Measurements from ENCODE around the gene DIAPH3.

Gene DIAPH3

DNA sequence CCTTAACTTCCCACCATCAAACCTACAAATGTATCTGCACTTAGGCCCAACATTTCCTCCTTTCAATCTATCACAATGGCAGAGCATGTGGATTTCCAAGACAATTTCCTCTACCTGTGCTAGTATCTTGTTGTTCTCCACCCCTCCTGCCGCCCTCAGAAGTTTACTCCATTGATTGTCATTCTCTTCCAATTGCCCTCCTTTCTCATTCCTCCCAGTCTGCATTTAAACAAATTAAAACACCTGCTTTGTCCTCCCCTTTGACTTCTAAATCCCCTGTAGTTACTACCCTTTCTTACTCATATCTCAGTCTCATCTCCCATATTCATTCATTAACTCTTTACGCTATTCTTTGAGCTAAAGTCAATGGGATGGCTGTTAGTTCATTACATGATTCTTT lies 370.6 kb downstream of the DIAPH3 start:
- Histone ChIP-seq H3K4me1 (ENCODE audit: control insufficient read depth, insufficient read depth, low read length) (peaks cover 32% of the 10 kb centered on the region), H3K27ac (ENCODE audit: low read depth, low read length) (peak overlapping the region; percentile 75), H3K36me3 (ENCODE audit: control insufficient read depth, insufficient read depth, low read length) (no peaks in the 10 kb centered on the region), H3K4me3 (ENCODE audit: low read depth, low read length) (no peak overlapping the region), H3K27me3 (ENCODE audit: control insufficient read depth, insufficient read depth, low read length) (no peaks in the 10 kb centered on the region), H3K9ac (ENCODE audit: low read length) (no peak overlapping the region), H3K9me3 (ENCODE audit: control insufficient read depth, insufficient read depth, low read depth, low read length) (no peaks in the 10 kb centered on the region)

DNA sequence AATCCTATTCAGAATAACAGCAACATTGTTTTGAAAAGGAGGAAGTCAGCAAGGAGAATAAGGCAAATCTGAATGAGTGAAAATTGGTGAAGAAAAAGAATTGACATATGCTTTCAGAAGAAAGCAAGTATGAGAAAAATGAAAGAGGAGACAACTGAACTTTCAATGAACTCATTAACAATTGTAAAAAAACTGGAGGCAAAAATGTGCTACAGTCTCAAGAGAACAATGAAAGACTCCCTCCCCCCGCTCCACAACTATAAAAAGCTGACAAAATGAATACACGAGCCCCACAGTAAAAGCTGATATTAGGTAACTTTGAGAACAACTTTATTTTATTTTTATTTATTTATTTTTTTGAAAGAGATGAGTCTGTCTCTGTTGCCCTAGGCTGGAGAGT lies 373.1 kb downstream of the DIAPH3 start:
- Histone ChIP-seq H3K4me3 (ENCODE audit: low read depth, low read length) (no peak overlapping the region), H3K9ac (ENCODE audit: low read length) (no peak overlapping the region), H3K9me3 (ENCODE audit: control insufficient read depth, insufficient read depth, low read depth, low read length) (no peaks in the 10 kb centered on the region), H3K27me3 (ENCODE audit: control insufficient read depth, insufficient read depth, low read length) (no peaks in the 10 kb centered on the region), H3K36me3 (ENCODE audit: control insufficient read depth, insufficient read depth, low read length) (no peaks in the 10 kb centered on the region), H3K4me1 (ENCODE audit: control insufficient read depth, insufficient read depth, low read length) (peaks cover 32% of the 10 kb centered on the region), H3K27ac (ENCODE audit: low read depth, low read length) (no peak overlapping the region)

DNA sequence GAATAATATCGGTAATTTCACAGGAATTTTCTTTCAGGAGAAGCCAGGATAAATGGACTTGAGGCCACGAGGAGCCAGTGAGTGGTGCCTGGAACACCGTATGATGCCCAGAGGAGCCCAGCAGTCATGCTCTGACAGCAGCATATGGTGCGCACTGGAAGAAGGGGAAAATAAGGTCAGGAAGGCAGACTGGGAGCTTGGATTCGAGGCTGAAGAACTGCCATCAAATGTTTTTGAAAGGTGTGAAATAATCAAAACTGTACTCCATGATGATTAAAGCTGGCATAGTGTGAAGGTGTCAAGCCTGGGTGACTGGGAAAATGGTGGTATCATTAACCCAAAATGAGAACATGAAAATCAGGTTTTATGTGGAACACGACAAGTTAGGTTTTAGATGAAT lies 374.2 kb downstream of the DIAPH3 start:
- no peak overlapping the region for H3K27ac ChIP-seq (ENCODE audit: low read depth, low read length)
- H3K9ac ChIP-seq (ENCODE audit: low read length): no peak overlapping the region
- no peaks in the 10 kb centered on the region for H3K9me3 ChIP-seq (ENCODE audit: control insufficient read depth, insufficient read depth, low read depth, low read length)
- H3K27me3 ChIP-seq (ENCODE audit: control insufficient read depth, insufficient read depth, low read length): no peaks in the 10 kb centered on the region
- H3K4me3 ChIP-seq (ENCODE audit: low read depth, low read length): no peak overlapping the region
- no peaks in the 10 kb centered on the region for H3K36me3 ChIP-seq (ENCODE audit: control insufficient read depth, insufficient read depth, low read length)
- H3K4me1 ChIP-seq (ENCODE audit: control insufficient read depth, insufficient read depth, low read length): peaks cover 32% of the 10 kb centered on the region

DNA sequence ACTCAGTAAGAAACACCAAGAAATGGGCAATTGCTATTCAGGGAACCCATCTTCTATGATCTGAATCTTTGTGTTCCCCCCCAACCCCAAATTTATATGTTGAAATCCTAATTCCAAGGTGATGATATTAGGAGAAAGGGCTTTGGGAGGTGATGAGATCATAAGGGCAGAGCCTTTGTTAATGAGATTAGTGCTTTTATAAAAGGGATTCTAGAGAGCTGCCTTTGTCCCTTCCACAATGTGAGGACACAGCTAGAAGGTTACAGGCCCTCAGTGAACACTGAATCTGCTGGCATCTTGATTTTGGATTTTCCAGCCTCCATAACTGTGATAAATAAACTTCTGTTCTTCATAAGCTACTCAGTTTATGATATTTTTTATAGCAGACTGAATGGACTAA lies 376.0 kb downstream of the DIAPH3 start:
- Histone ChIP-seq H3K9me3 (ENCODE audit: control insufficient read depth, insufficient read depth, low read depth, low read length) (no peaks in the 10 kb centered on the region), H3K9ac (ENCODE audit: low read length) (no peak overlapping the region), H3K4me1 (ENCODE audit: control insufficient read depth, insufficient read depth, low read length) (peaks cover 18% of the 10 kb centered on the region), H3K27ac (ENCODE audit: low read depth, low read length) (no peak overlapping the region), H3K36me3 (ENCODE audit: control insufficient read depth, insufficient read depth, low read length) (no peaks in the 10 kb centered on the region), H3K27me3 (ENCODE audit: control insufficient read depth, insufficient read depth, low read length) (no peaks in the 10 kb centered on the region), H3K4me3 (ENCODE audit: low read depth, low read length) (no peak overlapping the region)

DNA sequence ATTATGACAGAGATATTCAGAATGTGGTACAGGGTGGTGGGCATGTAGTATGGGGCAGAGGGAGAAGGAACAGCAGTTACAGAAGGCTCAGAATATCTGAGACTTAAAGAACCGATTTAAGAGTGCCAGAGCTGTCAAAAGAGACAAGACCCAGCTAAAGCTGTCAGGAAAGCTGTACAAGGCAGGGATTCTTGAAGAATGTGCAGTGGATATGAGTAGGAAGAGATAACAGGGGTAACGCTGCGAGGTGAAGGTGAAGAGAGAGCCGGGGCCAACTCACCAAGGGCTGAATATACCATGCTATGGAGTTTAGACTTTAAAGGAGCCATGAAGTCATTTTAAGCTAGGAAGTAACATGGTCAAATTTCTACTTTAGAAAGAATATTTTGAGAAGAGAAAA lies 381.0 kb downstream of the DIAPH3 start:
- no peaks in the 10 kb centered on the region for H3K4me1 ChIP-seq (ENCODE audit: control insufficient read depth, insufficient read depth, low read length)
- H3K27me3 ChIP-seq (ENCODE audit: control insufficient read depth, insufficient read depth, low read length): no peaks in the 10 kb centered on the region
- H3K27ac ChIP-seq (ENCODE audit: low read depth, low read length): no peak overlapping the region
- H3K9ac ChIP-seq (ENCODE audit: low read length): no peak overlapping the region
- no peaks in the 10 kb centered on the region for H3K36me3 ChIP-seq (ENCODE audit: control insufficient read depth, insufficient read depth, low read length)
- H3K9me3 ChIP-seq (ENCODE audit: control insufficient read depth, insufficient read depth, low read depth, low read length): no peaks in the 10 kb centered on the region
- H3K4me3 ChIP-seq (ENCODE audit: low read depth, low read length): no peak overlapping the region

DNA sequence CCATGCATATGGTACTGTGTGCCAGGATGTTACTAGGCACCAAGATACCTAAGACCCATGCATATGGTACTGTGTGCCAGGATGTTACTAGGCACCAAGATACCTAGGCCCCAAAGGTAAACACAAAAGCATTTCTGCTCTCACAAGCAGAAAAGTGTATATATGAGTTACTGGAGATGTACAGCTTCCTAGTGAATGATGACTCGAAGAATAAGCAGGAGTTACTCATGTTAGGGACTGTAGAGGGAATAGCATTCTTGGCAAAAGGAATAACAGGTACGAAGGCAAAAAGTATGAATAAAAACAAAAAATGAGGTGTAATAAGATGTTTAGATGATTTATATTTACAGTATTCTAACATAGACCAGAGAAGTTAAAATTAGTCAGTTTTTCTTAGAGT lies 383.7 kb downstream of the DIAPH3 start:
- Histone ChIP-seq H3K27me3 (ENCODE audit: control insufficient read depth, insufficient read depth, low read length) (no peaks in the 10 kb centered on the region), H3K9me3 (ENCODE audit: control insufficient read depth, insufficient read depth, low read depth, low read length) (no peaks in the 10 kb centered on the region), H3K4me3 (ENCODE audit: low read depth, low read length) (no peak overlapping the region), H3K36me3 (ENCODE audit: control insufficient read depth, insufficient read depth, low read length) (no peaks in the 10 kb centered on the region), H3K9ac (ENCODE audit: low read length) (no peak overlapping the region), H3K4me1 (ENCODE audit: control insufficient read depth, insufficient read depth, low read length) (no peaks in the 10 kb centered on the region), H3K27ac (ENCODE audit: low read depth, low read length) (no peak overlapping the region)

DNA sequence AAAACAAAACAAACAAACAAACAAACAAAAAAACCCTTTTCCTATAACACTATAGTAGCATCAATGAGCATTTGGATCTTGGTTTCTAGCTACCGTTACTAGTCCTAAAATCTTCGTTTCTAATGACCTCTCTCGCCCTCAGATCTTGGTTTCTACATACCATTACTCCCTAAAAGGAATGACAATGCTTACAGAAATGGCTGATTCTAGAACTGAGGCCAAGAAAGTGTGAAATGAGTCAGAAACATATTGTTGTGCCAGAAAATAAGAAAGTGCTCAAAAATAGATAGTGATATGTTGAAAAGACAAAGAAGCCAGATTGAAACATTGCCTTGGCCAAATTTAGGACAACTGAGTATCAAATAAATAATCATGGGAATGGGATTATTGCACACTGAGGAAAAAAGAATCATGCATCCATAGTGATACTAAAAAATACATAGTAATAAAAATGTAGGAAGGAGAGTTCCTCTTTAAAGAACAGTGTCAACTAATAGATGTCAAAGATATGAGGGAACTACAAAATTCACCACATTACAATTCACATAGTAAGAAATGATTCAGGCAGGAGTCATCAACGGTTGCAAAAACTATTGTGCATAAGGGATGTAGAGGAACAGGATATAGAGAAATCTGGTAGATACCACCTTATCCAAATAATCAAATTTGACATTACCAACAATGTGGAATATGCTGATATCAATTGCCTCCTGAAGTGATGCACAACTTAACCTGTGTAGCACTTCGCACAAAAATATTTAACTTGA lies 386.6 kb downstream of the DIAPH3 start:
- Histone ChIP-seq H3K4me1 (ENCODE audit: control insufficient read depth, insufficient read depth, low read length) (no peaks in the 10 kb centered on the region), H3K36me3 (ENCODE audit: control insufficient read depth, insufficient read depth, low read length) (no peaks in the 10 kb centered on the region), H3K27ac (ENCODE audit: low read depth, low read length) (no peak overlapping the region)

DNA sequence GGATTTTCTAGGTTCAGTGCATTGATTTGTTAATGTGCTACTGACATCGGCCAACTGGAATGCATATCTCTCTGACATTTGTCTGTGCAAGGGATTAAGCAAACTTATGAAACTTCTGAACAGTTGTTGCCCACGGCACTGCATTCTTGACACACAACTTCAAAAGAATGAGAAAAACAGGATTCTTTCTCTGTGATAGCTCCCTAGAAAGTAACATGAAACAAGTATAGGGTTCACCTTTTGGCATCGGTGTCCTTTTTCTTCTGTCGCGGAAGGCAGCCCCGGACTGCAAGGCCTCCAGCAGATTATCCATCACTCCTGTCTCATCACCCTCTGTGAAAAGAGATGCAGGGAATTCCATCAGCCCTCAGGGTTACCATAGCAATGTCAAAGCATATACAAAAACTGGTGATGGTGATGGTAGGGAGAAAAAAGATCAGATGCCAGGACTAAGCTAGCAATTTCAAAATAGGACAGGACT lies 389.2 kb downstream of the DIAPH3 start:
- Histone ChIP-seq H3K4me3 (ENCODE audit: low read depth, low read length) (no peak overlapping the region), H3K27ac (ENCODE audit: low read depth, low read length) (no peak overlapping the region), H3K36me3 (ENCODE audit: control insufficient read depth, insufficient read depth, low read length) (no peaks in the 10 kb centered on the region), H3K9me3 (ENCODE audit: control insufficient read depth, insufficient read depth, low read depth, low read length) (no peaks in the 10 kb centered on the region), H3K9ac (ENCODE audit: low read length) (no peak overlapping the region), H3K27me3 (ENCODE audit: control insufficient read depth, insufficient read depth, low read length) (no peaks in the 10 kb centered on the region), H3K4me1 (ENCODE audit: control insufficient read depth, insufficient read depth, low read length) (no peaks in the 10 kb centered on the region)

More for the DNA sequence above, 386.6 kb downstream of the DIAPH3 start:
- Histone ChIP-seq H3K9me3 (ENCODE audit: control insufficient read depth, insufficient read depth, low read depth, low read length) (no peaks in the 10 kb centered on the region), H3K4me3 (ENCODE audit: low read depth, low read length) (no peak overlapping the region), H3K27me3 (ENCODE audit: control insufficient read depth, insufficient read depth, low read length) (no peaks in the 10 kb centered on the region), H3K9ac (ENCODE audit: low read length) (no peak overlapping the region)

DNA sequence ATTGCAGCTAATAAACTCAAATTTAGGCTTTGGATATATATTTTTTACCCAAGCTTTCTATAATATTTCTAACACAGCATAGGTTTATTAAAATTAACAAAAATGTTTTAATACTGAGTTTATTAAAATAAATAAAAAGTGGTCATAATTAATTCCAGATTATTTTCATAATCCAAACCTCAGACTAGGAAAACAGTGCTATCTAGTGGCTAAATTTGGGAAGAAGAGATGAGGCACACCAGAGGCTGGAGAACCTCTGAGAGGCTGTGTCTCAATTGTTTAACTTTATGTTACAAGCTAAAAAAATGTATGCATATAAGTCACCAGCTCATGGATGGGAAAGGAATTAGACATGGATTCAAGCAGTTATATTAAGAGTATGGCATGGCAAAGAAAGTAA lies 392.5 kb downstream of the DIAPH3 start:
- Histone ChIP-seq H3K36me3 (ENCODE audit: control insufficient read depth, insufficient read depth, low read length) (no peaks in the 10 kb centered on the region), H3K9ac (ENCODE audit: low read length) (no peak overlapping the region), H3K9me3 (ENCODE audit: control insufficient read depth, insufficient read depth, low read depth, low read length) (no peaks in the 10 kb centered on the region), H3K27ac (ENCODE audit: low read depth, low read length) (no peak overlapping the region), H3K27me3 (ENCODE audit: control insufficient read depth, insufficient read depth, low read length) (no peaks in the 10 kb centered on the region), H3K4me1 (ENCODE audit: control insufficient read depth, insufficient read depth, low read length) (peaks cover 11% of the 10 kb centered on the region), H3K4me3 (ENCODE audit: low read depth, low read length) (no peak overlapping the region)

DNA sequence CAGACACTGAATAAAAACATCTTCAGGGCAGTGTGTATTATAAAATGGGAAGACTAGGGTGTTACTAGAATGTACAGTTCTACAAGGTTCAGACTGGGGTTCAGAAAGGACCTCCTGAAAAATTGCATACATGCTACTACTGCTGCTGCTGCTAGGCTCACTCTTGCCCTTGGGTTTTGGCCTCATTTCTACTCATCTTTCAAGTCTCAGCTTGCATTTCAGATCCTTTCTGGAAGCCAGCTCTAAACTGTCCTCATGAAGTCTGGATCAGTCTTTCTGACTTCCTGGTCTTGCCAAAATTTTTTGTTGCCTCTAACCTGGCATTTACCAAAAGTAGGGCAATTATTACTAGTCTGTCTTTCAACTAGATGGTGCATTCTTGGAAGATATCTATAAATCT lies 393.3 kb downstream of the DIAPH3 start:
- H3K27ac ChIP-seq (ENCODE audit: low read depth, low read length): no peak overlapping the region
- no peaks in the 10 kb centered on the region for H3K36me3 ChIP-seq (ENCODE audit: control insufficient read depth, insufficient read depth, low read length)

DNA sequence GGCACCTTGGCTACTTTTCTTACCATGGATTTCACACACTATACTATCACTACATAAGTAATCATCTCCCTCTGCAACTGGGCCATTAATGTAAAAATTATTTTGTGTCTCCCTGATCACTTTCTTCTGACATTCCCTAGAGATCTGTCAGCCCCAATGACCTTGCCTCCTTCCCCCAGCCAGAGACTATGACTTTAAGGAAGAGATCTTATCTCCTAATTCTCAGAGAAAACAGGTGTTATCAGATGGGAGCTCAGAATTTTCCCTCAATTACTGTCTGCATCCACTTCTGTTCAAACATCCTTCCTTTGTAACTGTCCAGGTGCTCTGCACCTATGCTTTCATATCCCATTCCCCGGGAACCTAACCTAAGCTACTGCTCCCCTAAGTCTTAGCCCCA lies 397.5 kb downstream of the DIAPH3 start:
- Histone ChIP-seq H3K9ac (ENCODE audit: low read length) (no peak overlapping the region), H3K4me1 (ENCODE audit: control insufficient read depth, insufficient read depth, low read length) (peaks cover 11% of the 10 kb centered on the region), H3K27me3 (ENCODE audit: control insufficient read depth, insufficient read depth, low read length) (no peaks in the 10 kb centered on the region), H3K27ac (ENCODE audit: low read depth, low read length) (no peak overlapping the region), H3K9me3 (ENCODE audit: control insufficient read depth, insufficient read depth, low read depth, low read length) (no peaks in the 10 kb centered on the region), H3K4me3 (ENCODE audit: low read depth, low read length) (no peak overlapping the region), H3K36me3 (ENCODE audit: control insufficient read depth, insufficient read depth, low read length) (peaks cover 2% of the 10 kb centered on the region; the same call in 1 of the 2 replicates)

More for the DNA sequence above, 393.3 kb downstream of the DIAPH3 start:
- Histone ChIP-seq H3K9ac (ENCODE audit: low read length) (no peak overlapping the region), H3K4me1 (ENCODE audit: control insufficient read depth, insufficient read depth, low read length) (peaks cover 11% of the 10 kb centered on the region), H3K27me3 (ENCODE audit: control insufficient read depth, insufficient read depth, low read length) (no peaks in the 10 kb centered on the region), H3K9me3 (ENCODE audit: control insufficient read depth, insufficient read depth, low read depth, low read length) (no peaks in the 10 kb centered on the region), H3K4me3 (ENCODE audit: low read depth, low read length) (no peak overlapping the region)

Data from HUES6 (cell line).